Cardiac fibroblast (primary cell): ENCODE measurements around the gene PXDN.

ENCODE experiments used
- DNase-seq, 2 donors: peaks; one replicate each; pipeline versions ENCODE4 v3.0.0 to v3.0.0-alpha.2; 2010; ENCODE audit warnings: low read depth in 2 of 2
- H3K4me3 ChIP-seq, 2 donors: replicated peaks in 1 of 2; 1 replicate in 1 of 2; 2 replicates in 1 of 2; pipeline ENCODE4 v1.5.1; 2011; ENCODE audit warnings: low read depth in 2 of 2, low read length in 2 of 2, mild to moderate bottlenecking in 2 of 2, moderate library complexity in 1 of 2
- CTCF ChIP-seq: IDR thresholded peaks from one replicate; pipeline ENCODE4 v1.5.1; 2011; ENCODE audit warnings: low read depth, mild to moderate bottlenecking, low read length, inconsistent platforms

PXDN gene

GRCh38 chr2:1674766-1675397, 69.4 kb downstream of the PXDN start:
- TF ChIP-seq CTCF = no peak
- no peak overlapping the region for H3K4me3 ChIP-seq
- no peak for DNase-seq

GRCh38 chr2:1674276-1674675, 70.0 kb downstream of the PXDN start:
- DNase-seq = no peak
- H3K4me3 ChIP-seq = no peak overlapping the region
- TF ChIP-seq CTCF = no peak

- no peak for TF ChIP-seq CTCF
- no peak for DNase-seq
- H3K4me3 ChIP-seq = no peak overlapping the region
Observed at GRCh38 chr2:1673160-1673944, 71.0 kb downstream of the PXDN start.

GRCh38 chr2:1672738-1673137, 71.6 kb downstream of the PXDN start:
- TF ChIP-seq CTCF = no peak
- H3K4me3 ChIP-seq = no peak overlapping the region
- DNase-seq = no peak

- no peak overlapping the region for H3K4me3 ChIP-seq
- DNase-seq = no peak
- TF ChIP-seq CTCF = no peak
Observed at GRCh38 chr2:1671916-1672315, 72.4 kb downstream of the PXDN start.

GRCh38 chr2:1670636-1671035, 73.7 kb downstream of the PXDN start:
- H3K4me3 ChIP-seq = no peak overlapping the region
- DNase-seq = no peak
- no peak for TF ChIP-seq CTCF
